HL-60 (cell line): ENCODE results near the gene TSPAN33.
"Not testable (repeated sequence)": the region's sequence is repeated elsewhere in the genome, so short reads cannot be mapped to it uniquely, and the experiment has no call there.

Experiments
- DNase-seq, 2 experiments: peaks; one replicate each; pipeline ENCODE4 v3.0.0-alpha.2; 2010 to 2020; ENCODE audit warnings: low read depth in 1 of 2, low spot score in 1 of 2
- H3K27ac ChIP-seq: fragments of 250-450 bp; sonication (Bioruptor Pico); replicated peaks from 2 replicates; pipeline ENCODE4 v1.5.1; 2020; ENCODE audit warnings: mild to moderate bottlenecking, moderate library complexity
- H3K27me3 ChIP-seq: fragments of 250-450 bp; sonication (Bioruptor Pico); 2 replicates; pipeline ENCODE4 v1.5.1; 2021; ENCODE audit warnings: mild to moderate bottlenecking, moderate library complexity; ENCODE audit not compliant: insufficient read depth, poor library complexity, severe bottlenecking
- H3K4me3 ChIP-seq: replicated peaks from 2 replicates; pipeline ENCODE4 v1.5.1; 2011; ENCODE audit warnings: mild to moderate bottlenecking, control low read depth, low read length; ENCODE audit not compliant: insufficient read depth
- CTCF ChIP-seq: IDR thresholded peaks from one replicate; pipeline ENCODE4 v1.5.1; 2011; ENCODE audit warnings: low read length, control low read depth, inconsistent platforms; ENCODE audit not compliant: insufficient read depth
- GABPA ChIP-seq: IDR thresholded peaks from 2 replicates; pipeline ENCODE4 v1.6.1; 2012; ENCODE audit warnings: low read depth
- POLR2AphosphoS5 ChIP-seq: IDR thresholded peaks from 2 replicates; pipeline ENCODE4 v1.6.1; 2012; ENCODE audit warnings: low read depth
- SPI1 ChIP-seq: IDR thresholded peaks from 2 replicates; pipeline ENCODE4 v1.6.1; 2012; ENCODE audit warnings: low read depth, mild to moderate bottlenecking, borderline replicate concordance
- TF ChIP-seq, protein P1 (sequence below): IDR thresholded peaks from 2 replicates; pipeline ENCODE4 v1.6.1; 2012; ENCODE audit warnings: low read depth; ENCODE audit not compliant: insufficient replicate concordance

The TSPAN33 gene

GRCh38 chr7:129213828-129214227 lies 69.3 kb downstream of the TSPAN33 start:
- peak in 1 of 2 experiments; percentile 55 for DNase-seq
- Histone ChIP-seq H3K27me3 (peaks cover 3% of the 10 kb centered on the region), H3K27ac (no peak overlapping the region), H3K4me3 (no peak overlapping the region)
- TF ChIP-seq SPI1 (no peak), POLR2AphosphoS5 (no peak), GABPA (no peak), CTCF (no peak)
- TF ChIP-seq, protein P1, sequence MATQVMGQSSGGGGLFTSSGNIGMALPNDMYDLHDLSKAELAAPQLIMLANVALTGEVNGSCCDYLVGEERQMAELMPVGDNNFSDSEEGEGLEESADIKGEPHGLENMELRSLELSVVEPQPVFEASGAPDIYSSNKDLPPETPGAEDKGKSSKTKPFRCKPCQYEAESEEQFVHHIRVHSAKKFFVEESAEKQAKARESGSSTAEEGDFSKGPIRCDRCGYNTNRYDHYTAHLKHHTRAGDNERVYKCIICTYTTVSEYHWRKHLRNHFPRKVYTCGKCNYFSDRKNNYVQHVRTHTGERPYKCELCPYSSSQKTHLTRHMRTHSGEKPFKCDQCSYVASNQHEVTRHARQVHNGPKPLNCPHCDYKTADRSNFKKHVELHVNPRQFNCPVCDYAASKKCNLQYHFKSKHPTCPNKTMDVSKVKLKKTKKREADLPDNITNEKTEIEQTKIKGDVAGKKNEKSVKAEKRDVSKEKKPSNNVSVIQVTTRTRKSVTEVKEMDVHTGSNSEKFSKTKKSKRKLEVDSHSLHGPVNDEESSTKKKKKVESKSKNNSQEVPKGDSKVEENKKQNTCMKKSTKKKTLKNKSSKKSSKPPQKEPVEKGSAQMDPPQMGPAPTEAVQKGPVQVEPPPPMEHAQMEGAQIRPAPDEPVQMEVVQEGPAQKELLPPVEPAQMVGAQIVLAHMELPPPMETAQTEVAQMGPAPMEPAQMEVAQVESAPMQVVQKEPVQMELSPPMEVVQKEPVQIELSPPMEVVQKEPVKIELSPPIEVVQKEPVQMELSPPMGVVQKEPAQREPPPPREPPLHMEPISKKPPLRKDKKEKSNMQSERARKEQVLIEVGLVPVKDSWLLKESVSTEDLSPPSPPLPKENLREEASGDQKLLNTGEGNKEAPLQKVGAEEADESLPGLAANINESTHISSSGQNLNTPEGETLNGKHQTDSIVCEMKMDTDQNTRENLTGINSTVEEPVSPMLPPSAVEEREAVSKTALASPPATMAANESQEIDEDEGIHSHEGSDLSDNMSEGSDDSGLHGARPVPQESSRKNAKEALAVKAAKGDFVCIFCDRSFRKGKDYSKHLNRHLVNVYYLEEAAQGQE = no peak

GRCh38 chr7:129215691-129216090 lies 71.2 kb downstream of the TSPAN33 start:
- H3K27ac ChIP-seq, DNase-seq, H3K27me3 ChIP-seq: not testable (repeated sequence)

GRCh38 chr7:129216101-129216715 lies 71.7 kb downstream of the TSPAN33 start:
- not testable (repeated sequence) for H3K27ac ChIP-seq, H3K4me3 ChIP-seq, DNase-seq, H3K27me3 ChIP-seq

More at GRCh38 chr7:129215691-129216090, 71.2 kb downstream of the TSPAN33 start:
- H3K4me3 ChIP-seq = not testable (repeated sequence)

DNA sequence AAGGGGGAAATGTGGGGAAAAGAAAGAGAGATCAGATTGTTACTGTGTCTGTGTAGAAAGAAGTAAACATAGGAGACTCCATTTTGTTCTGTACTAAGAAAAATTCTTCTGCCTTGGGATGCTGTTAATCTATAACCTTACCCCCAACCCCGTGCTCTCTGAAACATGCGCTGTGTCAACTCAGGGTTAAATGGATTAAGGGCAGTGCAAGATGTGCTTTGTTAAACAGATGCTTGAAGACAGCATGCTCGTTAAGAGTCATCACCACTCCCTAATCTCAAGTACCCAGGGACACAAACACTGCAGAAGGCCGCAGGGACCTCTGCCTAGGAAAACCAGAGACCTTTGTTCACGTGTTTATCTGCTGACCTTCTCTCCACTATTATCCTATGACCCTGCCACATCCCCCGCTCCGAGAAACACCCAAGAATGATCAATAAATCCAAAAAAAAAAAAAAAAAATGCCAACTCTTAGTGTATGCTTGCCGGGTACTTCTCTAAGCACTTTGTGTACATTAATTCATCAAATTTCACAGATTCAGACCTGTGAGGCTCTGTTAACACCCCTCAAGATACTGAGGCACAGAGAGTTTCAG lies 72.4 kb downstream of the TSPAN33 start:
- not testable (repeated sequence) for H3K27ac ChIP-seq, DNase-seq, H3K4me3 ChIP-seq, H3K27me3 ChIP-seq

- Histone ChIP-seq H3K27me3 (no peaks in the 10 kb centered on the region), H3K27ac (no peak overlapping the region), H3K4me3 (no peak overlapping the region)
- DNase-seq = peak in 1 of 2 experiments; percentile 75
- TF ChIP-seq, protein P1 = peak; percentile 84
- TF ChIP-seq GABPA (no peak), POLR2AphosphoS5 (no peak), SPI1 (no peak), CTCF (peak; percentile 94)
Observed at GRCh38 chr7:129218514-129219062, 74.1 kb downstream of the TSPAN33 start.

GRCh38 chr7:129219166-129219565 lies 74.7 kb downstream of the TSPAN33 start:
- not testable (repeated sequence) for H3K27ac ChIP-seq, DNase-seq, H3K27me3 ChIP-seq, H3K4me3 ChIP-seq
